ENCODE data around the gene CLN6. TPM values are rescaled to one million over a fixed set of nuclear protein-coding genes. Genes with fewer than 3 reads are reported as not detected.

Gene CLN6
- total RNA-seq, 3 donors from 2014 or later (not counting 1 experiment from before 2014, with no cell fraction given) = 14.9 to 19.0 (median 15.5) TPM

GRCh38 chr15:68209272-68209671, 20.3 kb downstream of the CLN6 start:
- Histone ChIP-seq H3K27me3 (ENCODE audit: control insufficient read depth, insufficient read depth, low read length) (no peaks in the 10 kb centered on the region), H3K27ac (ENCODE audit: low read length) (no peak overlapping the region), H3K4me1 (ENCODE audit: control insufficient read depth, insufficient read depth, low read length) (peaks cover 33% of the 10 kb centered on the region), H3K4me3 (ENCODE audit: low read length) (no peak overlapping the region), H3K9me3 (ENCODE audit: control insufficient read depth, insufficient read depth, low read length) (no peaks in the 10 kb centered on the region), H3K36me3 (ENCODE audit: control insufficient read depth, insufficient read depth, low read length) (no peaks in the 10 kb centered on the region)
- no peak for TF ChIP-seq CTCF (IDR thresholded peaks at IDR 0.05)
- ATAC-seq (no peak), DNase-seq (no peak)
- WGBS (ENCODE audit: insufficient coverage) = 87% methylated on average over 7 of the region's 7 CpGs
- Mint-ChIP-seq H3K27me3 (ENCODE audit: low read depth in 2 of 2) (no peaks in the 10 kb centered on the region), H3K27ac (peak overlapping the region in 1 of 2 donors; percentile 63), H3K36me3 (no peaks in the 10 kb centered on the region), H3K4me1 (peaks cover 0 to 32% of the 10 kb centered on the region in 2 donors), H3K9me3 (no peaks in the 10 kb centered on the region), H3K4me3 (no peak overlapping the region)
- intact Hi-C loops (cut with micrococcal nuclease) = no loop called here

- DNase-seq = peak in 1 of 2 donors; percentile 26
- no peaks in the 10 kb centered on the region for H3K36me3 Mint-ChIP-seq
- no peaks in the 10 kb centered on the region for H3K27me3 ChIP-seq (ENCODE audit: control insufficient read depth, insufficient read depth, low read length)
- H3K9me3 Mint-ChIP-seq = no peaks in the 10 kb centered on the region
- no peak overlapping the region for H3K4me3 Mint-ChIP-seq
- H3K36me3 ChIP-seq (ENCODE audit: control insufficient read depth, insufficient read depth, low read length) = no peaks in the 10 kb centered on the region
- WGBS (ENCODE audit: insufficient coverage) = 55% methylated on average over 13 of the region's 13 CpGs
- peaks cover 0 to 32% of the 10 kb centered on the region in 2 donors for H3K4me1 Mint-ChIP-seq
- intact Hi-C loops (cut with micrococcal nuclease) = no loop called here
- H3K27ac ChIP-seq (ENCODE audit: low read length) = no peak overlapping the region
- H3K27me3 Mint-ChIP-seq (ENCODE audit: low read depth in 2 of 2) = no peaks in the 10 kb centered on the region
- no peak for TF ChIP-seq CTCF (IDR thresholded peaks at IDR 0.05)
- H3K4me3 ChIP-seq (ENCODE audit: low read length) = no peak overlapping the region
- peaks cover 33% of the 10 kb centered on the region for H3K4me1 ChIP-seq (ENCODE audit: control insufficient read depth, insufficient read depth, low read length)
- no peak for ATAC-seq
- no peaks in the 10 kb centered on the region for H3K9me3 ChIP-seq (ENCODE audit: control insufficient read depth, insufficient read depth, low read length)
- peak overlapping the region in 1 of 2 donors; percentile 63 for H3K27ac Mint-ChIP-seq
Measured at GRCh38 chr15:68208636-68209240, 20.8 kb downstream of the CLN6 start.

GRCh38 chr15:68208136-68208535, 21.4 kb downstream of the CLN6 start:
- Histone ChIP-seq H3K27me3 (ENCODE audit: control insufficient read depth, insufficient read depth, low read length) (no peaks in the 10 kb centered on the region), H3K4me3 (ENCODE audit: low read length) (no peak overlapping the region), H3K9me3 (ENCODE audit: control insufficient read depth, insufficient read depth, low read length) (no peaks in the 10 kb centered on the region), H3K27ac (ENCODE audit: low read length) (no peak overlapping the region), H3K36me3 (ENCODE audit: control insufficient read depth, insufficient read depth, low read length) (no peaks in the 10 kb centered on the region), H3K4me1 (ENCODE audit: control insufficient read depth, insufficient read depth, low read length) (peaks cover 33% of the 10 kb centered on the region)
- Mint-ChIP-seq H3K9me3 (no peaks in the 10 kb centered on the region), H3K36me3 (no peaks in the 10 kb centered on the region), H3K4me1 (peaks cover 0 to 32% of the 10 kb centered on the region in 2 donors), H3K27me3 (ENCODE audit: low read depth in 2 of 2) (no peaks in the 10 kb centered on the region), H3K27ac (no peak overlapping the region), H3K4me3 (no peak overlapping the region)
- intact Hi-C loops (cut with micrococcal nuclease) = no loop called here
- DNase-seq = no peak
- WGBS (ENCODE audit: insufficient coverage) = 92% methylated on average over 16 of the region's 16 CpGs
- no peak for ATAC-seq
- no peak for TF ChIP-seq CTCF (IDR thresholded peaks at IDR 0.05)

Data from natural killer cell (primary cell).